VCaP (cell line): Measurements from ENCODE around the gene PAMR1.

Source experiments
- H3K27ac ChIP-seq: fragments of 450-650 bp; 2 replicates; pipeline ENCODE4 v1.5.1; 2017
- TF ChIP-seq, protein P1 (sequence below): fragments of 450-650 bp; conservative IDR thresholded peaks from 2 replicates; pipeline ENCODE4 v1.5.1; 2017; ENCODE audit warnings: mild to moderate bottlenecking, moderate library complexity

The PAMR1 gene

DNA sequence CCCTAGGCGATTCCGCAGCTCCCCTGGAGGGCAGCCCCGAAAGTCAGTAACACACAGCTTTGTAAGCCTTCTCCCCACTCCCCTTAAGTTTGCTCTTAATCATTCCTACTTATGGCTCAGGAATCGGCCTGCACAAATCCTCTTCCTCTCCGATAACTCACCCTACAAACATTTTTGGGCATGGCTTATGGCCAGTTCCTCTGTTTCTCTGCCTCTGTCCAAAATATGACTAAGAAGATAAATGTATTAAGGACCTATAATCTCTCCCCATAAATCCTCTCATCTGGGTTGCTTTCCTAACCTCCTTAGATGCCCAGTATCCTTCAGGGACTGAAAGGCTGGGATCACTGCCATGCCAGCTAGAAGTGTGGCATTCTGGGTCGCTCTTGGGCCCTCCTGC lies 41.0 kb downstream of the PAMR1 start:
- TF ChIP-seq, protein P1, sequence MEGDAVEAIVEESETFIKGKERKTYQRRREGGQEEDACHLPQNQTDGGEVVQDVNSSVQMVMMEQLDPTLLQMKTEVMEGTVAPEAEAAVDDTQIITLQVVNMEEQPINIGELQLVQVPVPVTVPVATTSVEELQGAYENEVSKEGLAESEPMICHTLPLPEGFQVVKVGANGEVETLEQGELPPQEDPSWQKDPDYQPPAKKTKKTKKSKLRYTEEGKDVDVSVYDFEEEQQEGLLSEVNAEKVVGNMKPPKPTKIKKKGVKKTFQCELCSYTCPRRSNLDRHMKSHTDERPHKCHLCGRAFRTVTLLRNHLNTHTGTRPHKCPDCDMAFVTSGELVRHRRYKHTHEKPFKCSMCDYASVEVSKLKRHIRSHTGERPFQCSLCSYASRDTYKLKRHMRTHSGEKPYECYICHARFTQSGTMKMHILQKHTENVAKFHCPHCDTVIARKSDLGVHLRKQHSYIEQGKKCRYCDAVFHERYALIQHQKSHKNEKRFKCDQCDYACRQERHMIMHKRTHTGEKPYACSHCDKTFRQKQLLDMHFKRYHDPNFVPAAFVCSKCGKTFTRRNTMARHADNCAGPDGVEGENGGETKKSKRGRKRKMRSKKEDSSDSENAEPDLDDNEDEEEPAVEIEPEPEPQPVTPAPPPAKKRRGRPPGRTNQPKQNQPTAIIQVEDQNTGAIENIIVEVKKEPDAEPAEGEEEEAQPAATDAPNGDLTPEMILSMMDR, result no peak
- H3K27ac ChIP-seq, result no peak overlapping the region

DNA sequence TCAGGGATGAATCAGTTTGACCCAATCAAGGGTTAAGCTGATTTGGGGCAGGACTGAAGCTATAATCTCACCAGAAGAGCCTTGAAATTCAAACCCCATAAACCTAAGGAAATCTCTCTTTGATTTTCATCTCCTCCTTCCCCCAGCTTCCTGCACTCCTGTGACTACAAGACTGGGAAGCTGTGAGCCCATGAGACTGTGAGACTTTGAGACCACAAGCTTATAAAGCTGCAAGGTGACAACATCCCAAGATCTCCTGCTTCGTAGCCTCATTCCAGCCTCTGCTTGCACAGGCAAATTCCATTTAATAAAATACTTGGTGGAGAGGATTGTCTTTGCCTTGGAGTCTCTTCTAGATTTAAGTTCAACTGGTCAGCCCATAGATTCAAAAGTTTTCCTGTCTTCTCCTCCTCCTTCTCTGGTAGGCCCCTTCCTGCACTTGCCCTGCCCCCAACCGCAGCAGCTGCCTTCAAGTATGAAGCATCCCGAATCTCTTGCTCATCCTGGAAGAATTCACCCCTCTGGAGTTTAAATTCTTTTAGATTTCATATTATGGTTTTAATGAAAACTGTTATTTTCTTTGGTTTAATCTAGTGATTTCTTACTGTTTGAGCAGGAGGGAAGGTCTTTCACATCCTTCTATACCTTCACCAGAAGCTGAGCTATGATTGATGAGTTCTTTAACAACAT lies 42.1 kb downstream of the PAMR1 start:
- TF ChIP-seq, protein P1, result no peak

DNA sequence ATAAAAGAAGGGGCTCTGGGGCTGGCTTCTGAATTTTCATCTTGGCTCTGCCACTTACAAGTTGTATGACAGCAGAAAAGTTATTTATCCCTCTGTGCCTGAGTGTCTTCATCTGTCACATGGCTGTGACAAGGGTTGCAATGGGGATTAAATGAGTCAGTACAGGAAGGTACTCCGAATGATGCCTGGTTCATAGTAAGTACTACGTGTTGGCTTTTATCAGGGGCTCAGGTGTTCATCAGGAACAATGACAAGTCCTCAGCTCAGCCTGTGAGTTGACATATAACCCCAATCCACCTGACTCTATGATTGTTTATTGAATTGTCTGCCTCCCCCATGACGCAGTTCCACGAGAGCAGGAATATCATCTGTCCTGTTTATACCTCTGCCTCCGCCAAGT lies 45.7 kb downstream of the PAMR1 start:
- H3K27ac ChIP-seq, result no peak overlapping the region
- TF ChIP-seq, protein P1, result no peak

More for the DNA sequence above, 42.1 kb downstream of the PAMR1 start:
- no peak overlapping the region for H3K27ac ChIP-seq

- TF ChIP-seq, protein P1, result no peak
Observed at GRCh38 chr11:35478471-35479091, 46.8 kb downstream of the PAMR1 start.

DNA sequence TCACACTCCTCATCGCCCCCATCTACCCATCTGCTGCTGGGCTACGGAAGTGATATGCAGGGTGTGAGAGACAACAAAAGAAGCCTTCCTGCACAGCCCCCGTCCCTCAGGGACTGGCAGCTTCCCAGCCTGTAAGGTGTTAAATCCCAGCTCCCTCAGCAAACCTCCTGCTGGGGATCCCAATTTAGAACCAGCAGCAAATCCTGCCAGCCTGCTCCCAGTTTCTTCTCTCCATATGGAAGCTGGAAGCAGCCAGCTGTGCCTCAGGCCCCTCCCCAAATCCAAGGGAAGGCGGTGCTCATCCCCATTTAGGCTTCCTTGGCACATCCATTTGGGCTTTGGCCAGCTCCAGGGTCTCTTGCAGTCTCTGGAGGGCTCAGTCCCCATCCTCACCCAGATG lies 47.5 kb downstream of the PAMR1 start:
- TF ChIP-seq, protein P1, result no peak
- no peak overlapping the region for H3K27ac ChIP-seq

More at GRCh38 chr11:35478471-35479091, 46.8 kb downstream of the PAMR1 start:
- no peak overlapping the region for H3K27ac ChIP-seq

- TF ChIP-seq, protein P1, result no peak
- no peak overlapping the region for H3K27ac ChIP-seq
Observed at GRCh38 chr11:35474688-35475087, 50.7 kb downstream of the PAMR1 start.

DNA sequence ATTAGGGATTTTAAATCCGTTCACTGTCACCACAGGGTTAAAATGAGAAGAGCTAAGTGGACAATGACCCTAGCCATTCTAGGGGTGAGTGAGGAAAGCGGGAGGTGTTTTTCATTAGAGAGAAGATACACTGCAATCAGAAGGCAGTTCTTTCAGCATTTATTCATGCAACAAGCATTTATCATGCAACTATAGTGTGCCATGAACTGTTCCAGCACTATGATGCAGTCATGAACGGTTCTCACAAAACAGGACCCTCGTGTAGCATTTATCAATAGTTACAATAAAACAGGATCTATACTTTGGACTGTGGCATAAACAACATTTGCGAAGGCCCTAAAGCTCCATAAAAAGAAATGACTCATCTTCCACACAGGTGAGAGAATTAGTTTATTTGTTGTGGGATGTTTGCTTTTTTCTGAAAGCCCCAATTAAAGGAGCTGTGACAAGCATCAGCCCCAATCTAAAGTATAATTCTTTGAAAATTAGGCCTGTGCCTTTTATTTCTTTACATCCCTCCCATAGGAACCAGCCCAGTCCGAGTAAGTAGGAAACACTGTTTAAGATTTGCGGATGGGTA lies 51.5 kb downstream of the PAMR1 start:
- H3K27ac ChIP-seq, result no peak overlapping the region
- TF ChIP-seq, protein P1, result no peak
